ENCODE data around the gene IL15RA. TPM values are rescaled to one million over a fixed set of nuclear protein-coding genes. Genes with fewer than 3 reads are reported as not detected.

IL15RA gene
- total RNA-seq, 1 experiment from 2014 or later = 11.0 TPM

GRCh38 chr10:5958077-5958476, 19.3 kb downstream of the IL15RA start:
- intact Hi-C loops (cut with micrococcal nuclease; ENCODE audit: unreplicated experiment) (no loop called here), in situ Hi-C loops (cut with HindIII; ENCODE audit: low pct_unique_long_range_greater_than_20kb, low sequenced_read_pairs) (no loop called here)
- Histone ChIP-seq H3K27me3 (ENCODE audit: control insufficient read depth, insufficient read depth, low read length) (no peaks in the 10 kb centered on the region), H3K9me3 (ENCODE audit: control insufficient read depth, insufficient read depth, low read depth, low read length) (no peaks in the 10 kb centered on the region), H3K4me1 (ENCODE audit: control insufficient read depth, insufficient read depth, low read length) (no peaks in the 10 kb centered on the region), H3K36me3 (ENCODE audit: control insufficient read depth, insufficient read depth, low read length) (peaks cover 2% of the 10 kb centered on the region; the same call in 1 of the 2 replicates), H3K27ac (ENCODE audit: low read length) (no peak overlapping the region), H3K4me3 (ENCODE audit: low read depth in 2 of 2, low read length in 2 of 2) (no peak overlapping the region)
- ChIA-PET POLR2A (no interaction called here), CTCF (no interaction called here)
- BruUV-seq (replicated peaks) = no TSS peak
- TF ChIP-seq CTCF (IDR thresholded peaks at IDR 0.05) (no peak), REST (IDR thresholded peaks at IDR 0.05; ENCODE audit: insufficient read depth in 1 of 2, low read depth in 2 of 2, low read length in 1 of 2) (no peak), SIN3A (IDR thresholded peaks at IDR 0.05; ENCODE audit: borderline replicate concordance, insufficient read depth, low read depth, low read length) (no peak), TCF7L2 (IDR thresholded peaks at IDR 0.05; ENCODE audit: low read depth, low read length) (no peak), POLR2AphosphoS5 (IDR thresholded peaks at IDR 0.05; ENCODE audit: low read depth, low read length) (no peak)
- ATAC-seq (no peak), DNase-seq (ENCODE audit: low read depth, low spot score) (no peak)

GRCh38 chr10:5956146-5956936, 21.0 kb downstream of the IL15RA start:
- BruUV-seq (replicated peaks) = no TSS peak
- Histone ChIP-seq H3K4me1 (ENCODE audit: control insufficient read depth, insufficient read depth, low read length) (no peaks in the 10 kb centered on the region), H3K27me3 (ENCODE audit: control insufficient read depth, insufficient read depth, low read length) (no peaks in the 10 kb centered on the region), H3K9me3 (ENCODE audit: control insufficient read depth, insufficient read depth, low read depth, low read length) (no peaks in the 10 kb centered on the region), H3K36me3 (ENCODE audit: control insufficient read depth, insufficient read depth, low read length) (peaks cover 2% of the 10 kb centered on the region; the same call in 1 of the 2 replicates), H3K4me3 (ENCODE audit: low read depth in 2 of 2, low read length in 2 of 2) (no peak overlapping the region), H3K27ac (ENCODE audit: low read length) (no peak overlapping the region)
- no peak for ATAC-seq
- ChIA-PET POLR2A (no interaction called here), CTCF (no interaction called here)
- no peak for TF ChIP-seq REST (IDR thresholded peaks at IDR 0.05; ENCODE audit: insufficient read depth in 1 of 2, low read depth in 2 of 2, low read length in 1 of 2)
- TF ChIP-seq SIN3A (IDR thresholded peaks at IDR 0.05; ENCODE audit: borderline replicate concordance, insufficient read depth, low read depth, low read length) = no peak
- intact Hi-C loops (cut with micrococcal nuclease; ENCODE audit: unreplicated experiment) (no loop called here), in situ Hi-C loops (cut with HindIII; ENCODE audit: low pct_unique_long_range_greater_than_20kb, low sequenced_read_pairs) (no loop called here)
- DNase-seq (ENCODE audit: low read depth, low spot score) = no peak
